ENCODE data around the gene ACVR1B. TPM values are rescaled to one million over a fixed set of nuclear protein-coding genes. Genes with fewer than 3 reads are reported as not detected.

ACVR1B gene
- total RNA-seq, 2 donors from 2014 or later: 39.6 to 43.3 TPM

DNA sequence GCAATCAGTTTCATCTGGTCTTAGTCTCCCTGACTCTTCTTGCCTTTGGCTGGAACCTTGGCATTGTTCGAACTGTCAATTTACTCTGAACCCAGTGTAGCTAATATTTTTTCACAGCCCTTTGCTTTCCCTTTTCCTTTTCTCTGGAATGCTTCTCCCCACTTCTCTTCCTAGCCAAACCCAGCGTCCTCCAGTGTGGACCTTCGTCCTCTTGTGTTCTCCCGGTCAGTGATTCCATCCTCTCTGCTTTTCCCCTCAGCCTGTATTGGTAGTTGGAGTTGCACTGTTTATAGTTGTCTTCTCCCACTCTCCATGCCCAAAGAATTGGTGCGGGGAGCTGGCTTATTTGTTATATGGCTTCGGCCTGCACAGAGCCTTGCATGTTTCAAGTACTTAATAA is 9.4 kb downstream of the ACVR1B start:
- Histone ChIP-seq H3K27me3 (replicated peaks; ENCODE audit: insufficient read depth) (no peaks in the 10 kb centered on the region), H3K4me1 (replicated peaks) (peaks cover 9% of the 10 kb centered on the region), H3K9me3 (no peaks in the 10 kb centered on the region), H3K36me3 (no peaks in the 10 kb centered on the region), H3K4me3 (no peak overlapping the region), H3K27ac (peak overlapping the region; percentile 69 to 72)
- no peak for DNase-seq (ENCODE audit: low spot score)
- intact Hi-C loops (cut with DNase I): no loop called here
- WGBS: 83% methylated on average over 3 of the region's 6 CpGs
- TF ChIP-seq CTCF (IDR thresholded peaks at IDR 0.05): no peak
- TF ChIP-seq POLR2A (IDR thresholded peaks at IDR 0.05): no peak
- TF ChIP-seq POLR2AphosphoS5 (IDR thresholded peaks at IDR 0.05): no peak

GRCh38 chr12:51961834-51962233 is 10.3 kb downstream of the ACVR1B start:
- peaks cover 6% of the 10 kb centered on the region for H3K4me1 ChIP-seq (replicated peaks)
- H3K27me3 ChIP-seq (replicated peaks; ENCODE audit: insufficient read depth): no peaks in the 10 kb centered on the region
- H3K4me3 ChIP-seq: no peak overlapping the region
- peak overlapping the region; percentile 69 to 72 for H3K27ac ChIP-seq
- H3K9me3 ChIP-seq: no peaks in the 10 kb centered on the region
- 5% methylated on average over 1 of the region's 1 CpG for WGBS
- TF ChIP-seq CTCF (IDR thresholded peaks at IDR 0.05): no peak
- TF ChIP-seq POLR2AphosphoS5 (IDR thresholded peaks at IDR 0.05): peak; percentile 72
- intact Hi-C loops (cut with DNase I): no loop called here
- no peaks in the 10 kb centered on the region for H3K36me3 ChIP-seq
- DNase-seq (ENCODE audit: low spot score): no peak

DNA sequence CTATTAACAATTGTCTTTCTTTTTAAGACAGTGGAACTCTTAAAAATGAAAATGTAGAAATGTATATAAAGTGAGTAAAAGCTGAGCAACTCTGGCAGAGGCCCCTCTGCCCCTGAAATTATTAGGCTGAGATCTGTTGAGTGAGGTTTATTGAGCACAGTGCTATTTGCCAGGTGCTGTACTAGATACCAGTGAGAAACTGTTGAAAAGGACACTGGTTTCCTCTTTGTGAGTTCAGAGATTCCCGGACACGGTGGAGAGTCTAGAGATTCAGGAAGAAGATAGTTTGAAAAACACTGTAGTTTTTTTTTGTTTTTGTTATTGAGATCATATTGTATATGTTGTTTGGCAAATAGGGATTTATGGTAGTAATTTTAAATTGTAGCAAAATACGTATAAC is 11.2 kb downstream of the ACVR1B start:
- Histone ChIP-seq H3K27ac (peak overlapping the region; percentile 69 to 72), H3K27me3 (replicated peaks; ENCODE audit: insufficient read depth) (no peaks in the 10 kb centered on the region), H3K4me1 (replicated peaks) (peaks cover 6% of the 10 kb centered on the region), H3K4me3 (no peak overlapping the region), H3K9me3 (no peaks in the 10 kb centered on the region), H3K36me3 (no peaks in the 10 kb centered on the region)
- DNase-seq (ENCODE audit: low spot score): no peak
- 51% methylated on average over 3 of the region's 3 CpGs for WGBS
- intact Hi-C loops (cut with DNase I): no loop called here
- no peak for TF ChIP-seq CTCF (IDR thresholded peaks at IDR 0.05)
- TF ChIP-seq POLR2A (IDR thresholded peaks at IDR 0.05): no peak
- no peak for TF ChIP-seq POLR2AphosphoS5 (IDR thresholded peaks at IDR 0.05)

DNA sequence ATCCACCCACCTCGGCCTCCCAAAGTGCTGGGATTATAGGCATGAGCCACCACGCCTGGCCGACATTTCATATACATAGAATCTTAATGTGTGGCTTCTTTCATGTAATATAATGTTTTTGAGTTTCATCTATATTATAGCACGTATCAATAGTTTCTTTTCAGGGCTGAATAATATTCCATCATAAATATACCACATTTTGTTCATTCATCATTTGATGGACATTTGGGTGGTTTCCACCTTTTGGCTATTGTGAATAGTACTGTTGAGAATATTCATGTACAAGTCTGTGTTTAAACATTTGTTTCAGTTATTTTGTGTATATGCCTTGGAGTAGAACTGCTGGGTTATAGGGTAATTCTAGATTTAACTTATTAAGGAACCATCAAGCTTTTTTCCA is 12.0 kb downstream of the ACVR1B start:
- H3K27me3 ChIP-seq (replicated peaks; ENCODE audit: insufficient read depth): no peaks in the 10 kb centered on the region
- peaks cover 6% of the 10 kb centered on the region for H3K4me1 ChIP-seq (replicated peaks)
- no peaks in the 10 kb centered on the region for H3K36me3 ChIP-seq
- intact Hi-C loops (cut with DNase I): no loop called here
- no peak for DNase-seq (ENCODE audit: low spot score)
- H3K4me3 ChIP-seq: no peak overlapping the region
- H3K9me3 ChIP-seq: no peaks in the 10 kb centered on the region
- TF ChIP-seq POLR2A (IDR thresholded peaks at IDR 0.05) (no peak), CTCF (IDR thresholded peaks at IDR 0.05) (no peak), POLR2AphosphoS5 (IDR thresholded peaks at IDR 0.05) (no peak)
- H3K27ac ChIP-seq: peak overlapping the region in 1 of 2 donors; percentile 72
- 98% methylated on average over 4 of the region's 4 CpGs for WGBS

DNA sequence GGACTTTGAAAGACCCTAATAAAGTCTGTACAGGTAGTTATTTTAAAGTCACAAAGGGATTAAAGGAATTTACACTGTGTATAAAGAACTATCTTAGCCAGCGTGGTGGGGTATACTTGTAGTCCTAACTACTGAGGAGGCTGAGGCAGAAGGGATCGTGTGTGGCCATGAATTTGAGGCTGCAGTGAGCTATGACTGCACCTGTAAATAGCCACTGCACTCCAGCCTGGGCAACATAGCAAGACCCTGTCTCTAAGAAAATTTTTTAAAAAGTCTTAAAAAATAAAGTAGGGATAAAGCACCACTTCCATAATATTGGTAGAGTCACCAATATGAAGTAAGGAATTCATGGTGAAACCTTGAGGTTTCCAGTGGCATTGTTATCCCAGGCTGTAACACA is 18.1 kb downstream of the ACVR1B start:
- intact Hi-C loops (cut with DNase I): no loop called here
- 90% methylated on average over 2 of the region's 2 CpGs for WGBS
- peaks cover 8% of the 10 kb centered on the region for H3K4me1 ChIP-seq (replicated peaks)
- no peaks in the 10 kb centered on the region for H3K9me3 ChIP-seq
- H3K36me3 ChIP-seq: no peaks in the 10 kb centered on the region
- no peak overlapping the region for H3K4me3 ChIP-seq
- no peak overlapping the region for H3K27ac ChIP-seq
- no peaks in the 10 kb centered on the region for H3K27me3 ChIP-seq (replicated peaks; ENCODE audit: insufficient read depth)
- TF ChIP-seq CTCF (IDR thresholded peaks at IDR 0.05): no peak
- no peak for TF ChIP-seq POLR2AphosphoS5 (IDR thresholded peaks at IDR 0.05)
- TF ChIP-seq POLR2A (IDR thresholded peaks at IDR 0.05): no peak
- DNase-seq (ENCODE audit: low spot score): no peak

Data from prostate gland (tissue), 2 donors.